ENCODE measurements around the gene NTNG1.

Gene NTNG1

DNA sequence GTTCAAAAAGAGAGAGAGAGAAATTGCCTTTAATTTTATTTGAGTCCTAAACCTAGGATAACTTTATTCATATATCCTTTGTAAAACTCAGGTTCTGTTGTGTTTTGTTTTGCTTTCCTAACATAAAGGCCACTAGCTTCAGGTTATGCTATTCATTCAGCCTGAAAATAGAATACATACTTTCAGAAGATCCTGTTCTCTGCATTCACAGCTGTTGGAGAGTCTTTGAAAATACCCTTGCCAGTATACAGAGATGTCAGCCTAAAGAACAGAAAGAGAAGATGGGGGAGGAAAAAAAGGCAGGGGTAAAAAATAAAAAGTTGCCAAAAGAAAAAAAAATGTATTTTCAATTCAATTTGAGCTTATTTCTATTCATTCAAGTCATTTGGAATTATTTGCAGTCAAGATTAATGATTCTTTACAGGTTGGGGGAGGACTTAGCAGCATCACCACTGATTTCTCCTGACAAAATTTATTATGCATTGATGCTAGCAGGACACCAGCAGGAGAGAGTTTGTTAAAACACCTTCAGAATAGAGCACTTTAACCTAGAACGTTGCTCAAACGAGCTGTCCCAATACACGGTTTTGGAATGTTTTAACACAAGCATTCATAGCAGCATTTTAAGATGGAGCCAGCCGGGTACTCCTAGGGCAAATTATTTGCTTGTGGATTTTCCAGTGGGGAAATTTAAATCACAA lies 318.5 kb downstream of the NTNG1 start:
- no peak for DNase-seq (ENCODE audit: low spot score)

GRCh38 chr1:107460035-107460434 lies 319.2 kb downstream of the NTNG1 start:
- DNase-seq (ENCODE audit: low spot score), result no peak

- DNase-seq (ENCODE audit: low spot score), result no peak
These were observed 324.0 kb downstream of the NTNG1 start for GRCh38 chr1:107464827-107465226.

- DNase-seq (ENCODE audit: low spot score), result no peak
These were observed 326.4 kb downstream of the NTNG1 start for GRCh38 chr1:107467286-107467685.

GRCh38 chr1:107467811-107468210 lies 327.0 kb downstream of the NTNG1 start:
- DNase-seq (ENCODE audit: low spot score), result no peak

- DNase-seq (ENCODE audit: low spot score), result no peak
These were observed 332.2 kb downstream of the NTNG1 start for GRCh38 chr1:107473065-107473464.

- no peak for DNase-seq (ENCODE audit: low spot score)
These were observed 334.2 kb downstream of the NTNG1 start for GRCh38 chr1:107474877-107475612.

- no peak for DNase-seq (ENCODE audit: low spot score)
These were observed 336.4 kb downstream of the NTNG1 start for GRCh38 chr1:107477233-107477632.

DNA sequence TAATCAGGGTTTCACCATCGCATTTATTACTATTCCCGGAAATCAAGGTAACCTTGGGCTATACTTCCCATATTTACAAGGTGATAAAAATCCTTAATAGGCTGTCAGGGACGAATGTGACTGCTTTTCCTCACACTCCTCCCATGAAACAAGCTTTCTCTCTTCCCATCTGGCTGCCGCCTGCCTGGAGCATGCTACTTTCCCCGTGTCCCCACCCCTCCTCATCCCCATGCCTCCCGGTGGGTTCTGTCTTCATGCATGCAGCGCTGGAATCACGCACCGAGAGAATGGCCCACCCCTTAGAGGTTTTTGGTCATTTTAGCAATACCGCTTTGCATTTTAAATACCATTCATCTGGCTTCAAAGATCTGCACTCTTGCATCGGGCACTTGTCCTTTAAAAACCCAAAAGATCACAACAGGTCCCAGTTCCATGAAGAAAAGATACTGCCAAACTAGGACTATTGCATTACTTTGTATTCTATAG lies 339.1 kb downstream of the NTNG1 start:
- no peak for DNase-seq (ENCODE audit: low spot score)

GRCh38 chr1:107480548-107481415 lies 339.9 kb downstream of the NTNG1 start:
- no peak for DNase-seq (ENCODE audit: low spot score)

DNA sequence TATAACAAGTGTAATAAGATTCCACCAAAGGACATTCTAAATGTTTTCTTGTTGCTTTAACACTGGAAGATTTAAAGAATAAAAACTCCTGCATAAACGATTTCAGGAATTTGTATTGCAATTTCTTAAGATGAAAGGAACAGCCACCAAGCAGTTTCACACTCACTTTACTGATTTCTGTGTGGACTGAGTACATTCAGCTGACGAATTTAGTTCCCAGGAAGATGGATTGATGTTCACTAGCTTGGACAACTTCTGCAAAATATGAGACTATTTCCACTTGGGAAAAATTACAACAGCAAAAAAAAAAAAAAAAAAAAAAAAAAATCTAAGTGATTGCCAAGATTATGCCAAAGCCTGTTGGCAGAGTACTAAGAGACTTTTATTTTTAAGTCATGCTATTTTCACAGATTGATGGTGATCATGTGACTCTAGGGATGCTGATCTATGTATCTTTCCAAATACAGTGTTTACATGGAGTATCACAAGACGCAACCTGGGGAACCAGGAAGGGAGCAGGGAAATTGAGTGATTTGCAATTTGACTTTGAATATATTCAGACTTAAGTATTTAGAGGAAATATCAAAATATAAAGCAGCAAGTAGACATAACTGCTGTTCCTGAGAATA lies 341.0 kb downstream of the NTNG1 start:
- no peak for DNase-seq (ENCODE audit: low spot score)

GRCh38 chr1:107483949-107484348 lies 343.1 kb downstream of the NTNG1 start:
- no peak for DNase-seq (ENCODE audit: low spot score)

DNA sequence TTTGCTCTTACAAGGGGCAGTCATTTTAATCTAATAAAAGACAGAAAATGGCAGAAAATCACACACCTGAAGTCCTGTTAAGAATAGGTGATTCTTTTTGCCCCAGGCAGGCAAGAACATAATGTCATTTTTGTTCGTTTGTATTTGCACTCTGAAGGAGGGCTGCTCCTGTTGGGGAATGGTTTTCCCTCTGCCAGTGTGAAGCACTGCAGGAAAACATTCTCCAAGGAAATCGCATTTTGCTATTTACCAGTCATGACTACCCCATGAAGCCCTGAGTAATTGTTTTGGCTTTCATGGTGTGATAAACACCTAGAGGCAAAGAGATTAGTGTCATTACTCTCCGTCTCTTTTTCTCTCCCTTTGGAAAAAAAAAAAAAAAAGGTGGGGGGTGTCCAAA lies 345.5 kb downstream of the NTNG1 start:
- DNase-seq (ENCODE audit: low spot score), result no peak

GRCh38 chr1:107487506-107487905 lies 346.7 kb downstream of the NTNG1 start:
- no peak for DNase-seq (ENCODE audit: low spot score)

- no peak for DNase-seq (ENCODE audit: low spot score)
These were observed 350.7 kb downstream of the NTNG1 start for GRCh38 chr1:107491582-107491981.

DNA sequence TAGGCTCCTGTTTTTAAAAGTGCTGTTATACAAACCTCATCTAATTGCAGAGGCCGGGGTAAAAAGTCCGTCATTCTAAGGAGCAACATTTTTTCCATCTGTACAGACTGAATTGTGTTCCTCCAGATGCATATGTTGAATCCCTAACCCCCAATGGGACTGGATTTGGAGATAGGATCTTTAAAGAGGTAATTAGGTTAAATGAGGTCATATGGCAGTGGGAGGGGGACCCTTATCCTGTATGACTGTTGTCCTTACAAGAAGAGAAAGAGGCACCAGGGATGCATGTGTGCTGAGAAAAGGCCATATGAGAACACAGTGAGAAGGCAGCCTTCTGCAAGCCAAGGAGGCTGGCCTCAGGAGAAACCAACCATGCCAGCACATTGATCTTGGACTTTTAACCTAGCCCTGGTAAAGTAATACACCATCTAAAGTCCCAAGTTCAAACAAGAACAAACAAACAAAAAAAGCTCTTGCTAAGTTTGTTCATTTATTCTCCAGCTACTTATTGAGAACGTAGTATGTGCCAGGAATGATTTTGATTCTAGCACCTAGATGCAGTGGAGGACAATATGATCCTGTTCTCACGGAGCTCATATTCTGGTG lies 352.4 kb downstream of the NTNG1 start:
- no peak for DNase-seq (ENCODE audit: low spot score)

DNA sequence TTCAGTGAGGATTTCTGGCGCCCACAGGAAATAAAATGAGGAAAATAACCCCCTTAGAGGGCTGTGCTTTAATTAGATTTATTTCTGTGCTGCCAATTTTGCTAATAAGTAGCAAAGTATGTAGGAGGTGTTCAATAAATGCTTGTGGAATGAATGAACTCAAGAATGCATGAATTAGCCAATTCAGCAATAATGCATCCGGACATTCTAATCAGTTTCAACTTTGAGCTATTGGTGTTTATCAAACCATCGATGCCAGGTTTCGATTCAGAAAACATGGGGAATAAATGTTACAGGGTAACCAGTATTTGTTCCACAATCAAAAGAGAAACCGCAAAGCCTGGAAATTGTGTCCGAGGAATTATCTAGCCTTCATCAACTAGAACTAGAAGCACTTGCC lies 353.2 kb downstream of the NTNG1 start:
- DNase-seq (ENCODE audit: low spot score), result no peak

GRCh38 chr1:107496002-107496401 lies 355.2 kb downstream of the NTNG1 start:
- no peak for DNase-seq (ENCODE audit: low spot score)

DNA sequence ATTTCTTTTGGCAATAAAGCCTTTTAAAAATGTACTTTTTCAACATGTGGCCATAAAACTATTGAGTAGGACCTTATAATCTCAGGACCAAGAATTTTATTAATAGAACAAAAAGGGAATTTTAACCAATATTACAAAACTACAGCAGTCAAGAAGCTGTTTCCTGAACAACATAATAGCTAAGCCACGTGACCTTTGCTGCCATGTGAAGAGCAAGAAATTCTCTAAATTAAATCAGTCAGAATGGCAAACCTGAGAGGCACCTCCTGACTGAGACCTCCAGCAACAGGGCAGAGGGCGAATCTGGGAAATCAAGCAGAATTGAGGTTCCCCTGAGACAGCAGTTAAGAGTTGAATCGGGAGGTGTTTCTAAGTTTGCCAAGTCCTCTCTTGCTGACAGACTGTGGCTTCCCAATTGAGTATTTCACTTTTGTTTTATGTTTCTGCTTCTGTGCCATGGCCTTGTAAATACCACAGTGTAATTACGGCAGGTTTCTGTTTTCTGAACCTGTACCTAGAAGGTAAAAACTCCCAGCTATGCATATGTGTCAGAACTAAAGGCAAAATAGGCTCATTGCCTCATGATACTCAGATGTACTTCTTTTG lies 358.4 kb downstream of the NTNG1 start:
- no peak for DNase-seq (ENCODE audit: low spot score)

- DNase-seq (ENCODE audit: low spot score), result no peak
These were observed 360.3 kb downstream of the NTNG1 start for GRCh38 chr1:107501081-107501605.

DNA sequence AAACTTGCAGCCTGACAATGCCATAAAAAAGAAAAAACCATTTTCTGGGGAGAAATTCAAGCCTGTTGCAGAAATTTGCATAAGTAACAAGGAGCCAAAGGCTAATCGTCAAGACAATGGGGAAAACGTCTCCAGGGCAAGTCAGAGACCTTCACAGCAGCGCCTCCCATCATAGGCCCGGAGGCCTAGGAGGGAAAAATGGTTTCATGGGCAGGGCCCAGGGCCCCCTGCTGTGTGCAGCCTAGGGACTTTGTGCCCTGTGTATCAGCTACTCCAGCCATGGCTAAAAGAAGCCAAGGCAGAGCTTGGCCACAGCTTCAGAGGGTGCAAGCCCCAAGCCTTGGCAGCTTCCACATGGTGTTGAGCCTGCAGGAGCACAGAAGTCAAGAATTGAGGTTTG lies 369.5 kb downstream of the NTNG1 start:
- DNase-seq (ENCODE audit: low spot score), result no peak

Measured in HuH-7 (cell line).